ENCODE results near the gene PPRC1.
"Not testable (repeated sequence)": the region's sequence is repeated elsewhere in the genome, so short reads cannot be mapped to it uniquely, and the experiment has no call there.

Gene PPRC1

GRCh38 chr10:102188941-102189898 lies 56.4 kb downstream of the PPRC1 start:
- DNase-seq (ENCODE audit: low read depth, low spot score): not testable (repeated sequence)

GRCh38 chr10:102191956-102192355 lies 59.1 kb downstream of the PPRC1 start:
- no peak for DNase-seq (ENCODE audit: low read depth, low spot score)

GRCh38 chr10:102195296-102195870 lies 62.5 kb downstream of the PPRC1 start:
- no peak for DNase-seq (ENCODE audit: low read depth, low spot score)

DNA sequence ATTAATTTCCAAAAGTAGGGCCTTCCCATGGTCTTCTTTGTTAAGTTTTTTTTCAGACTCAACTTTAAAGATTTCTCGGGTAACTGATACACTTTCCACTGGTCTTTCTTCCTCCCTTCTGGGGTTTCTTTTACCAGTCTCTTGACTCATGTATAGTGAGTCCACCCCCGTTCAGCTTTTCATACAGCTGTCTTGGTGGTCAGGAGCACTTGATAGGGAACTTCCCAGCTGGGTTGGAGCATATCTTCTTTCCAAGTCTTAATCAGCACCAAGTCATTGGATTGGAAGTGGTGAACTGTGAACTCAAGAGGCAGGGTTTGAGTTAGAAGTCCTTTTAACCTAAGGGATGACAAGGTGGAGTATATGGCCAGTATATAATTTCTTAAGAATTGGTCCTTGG lies 64.1 kb downstream of the PPRC1 start:
- DNase-seq (ENCODE audit: low read depth, low spot score): no peak

- DNase-seq (ENCODE audit: low read depth, low spot score): no peak
Observed at GRCh38 chr10:102198027-102198426, 65.2 kb downstream of the PPRC1 start.

Data from iPS DF 19.7 (cell line).